ENCODE data around the gene SLC29A3. TPM values are rescaled to one million over a fixed set of nuclear protein-coding genes. Genes with fewer than 3 reads are reported as not detected.

Gene SLC29A3
- total RNA-seq, 1 donor, result 10.8 TPM

- DNase-seq (ENCODE audit: low read depth in 2 of 3, low spot score in 2 of 3), result no peak
These were observed 46.3 kb downstream of the SLC29A3 start for GRCh38 chr10:71365366-71365765.

GRCh38 chr10:71366690-71367089, 47.6 kb downstream of the SLC29A3 start:
- no peak for DNase-seq (ENCODE audit: low read depth in 2 of 3, low spot score in 2 of 3)

- no peak for DNase-seq (ENCODE audit: low read depth in 2 of 3, low spot score in 2 of 3)
These were observed 48.2 kb downstream of the SLC29A3 start for GRCh38 chr10:71367271-71367670.

- DNase-seq (ENCODE audit: low read depth in 2 of 3, low spot score in 2 of 3), result no peak
These were observed 49.1 kb downstream of the SLC29A3 start for GRCh38 chr10:71368176-71368575.

GRCh38 chr10:71368643-71369042, 49.6 kb downstream of the SLC29A3 start:
- no peak for DNase-seq (ENCODE audit: low read depth in 2 of 3, low spot score in 2 of 3)

- no peak for DNase-seq (ENCODE audit: low read depth in 2 of 3, low spot score in 2 of 3)
These were observed 50.5 kb downstream of the SLC29A3 start for GRCh38 chr10:71369602-71370001.

GRCh38 chr10:71370031-71370430, 51.0 kb downstream of the SLC29A3 start:
- DNase-seq (ENCODE audit: low read depth in 2 of 3, low spot score in 2 of 3), result no peak

- peak in 1 of 3 donors; percentile 60 for DNase-seq (ENCODE audit: low read depth in 2 of 3, low spot score in 2 of 3)
These were observed 52.7 kb downstream of the SLC29A3 start for GRCh38 chr10:71371750-71372166.

- no peak for DNase-seq (ENCODE audit: low read depth in 2 of 3, low spot score in 2 of 3)
These were observed 53.9 kb downstream of the SLC29A3 start for GRCh38 chr10:71372882-71373495.

- no peak for DNase-seq (ENCODE audit: low read depth in 2 of 3, low spot score in 2 of 3)
These were observed 55.6 kb downstream of the SLC29A3 start for GRCh38 chr10:71374481-71375233.

- no peak for DNase-seq (ENCODE audit: low read depth in 2 of 3, low spot score in 2 of 3)
These were observed 56.9 kb downstream of the SLC29A3 start for GRCh38 chr10:71375952-71376351.

- DNase-seq (ENCODE audit: low read depth in 2 of 3, low spot score in 2 of 3), result peak in 1 of 3 donors; percentile 53
These were observed 59.5 kb downstream of the SLC29A3 start for GRCh38 chr10:71378336-71379117.

GRCh38 chr10:71379118-71379766, 60.2 kb downstream of the SLC29A3 start:
- no peak for DNase-seq (ENCODE audit: low read depth in 2 of 3, low spot score in 2 of 3)

GRCh38 chr10:71380841-71381240, 61.8 kb downstream of the SLC29A3 start:
- no peak for DNase-seq (ENCODE audit: low read depth in 2 of 3, low spot score in 2 of 3)

- DNase-seq (ENCODE audit: low read depth in 2 of 3, low spot score in 2 of 3), result no peak
These were observed 62.6 kb downstream of the SLC29A3 start for GRCh38 chr10:71381611-71382010.

GRCh38 chr10:71382028-71382427, 63.0 kb downstream of the SLC29A3 start:
- DNase-seq (ENCODE audit: low read depth in 2 of 3, low spot score in 2 of 3), result no peak

- DNase-seq (ENCODE audit: low read depth in 2 of 3, low spot score in 2 of 3), result no peak
These were observed 63.7 kb downstream of the SLC29A3 start for GRCh38 chr10:71382757-71383156.

GRCh38 chr10:71383972-71384687, 65.1 kb downstream of the SLC29A3 start:
- peak; percentile 52 to 69 (median 68) for DNase-seq (ENCODE audit: low read depth in 2 of 3, low spot score in 2 of 3)

- no peak for DNase-seq (ENCODE audit: low read depth in 2 of 3, low spot score in 2 of 3)
These were observed 69.1 kb downstream of the SLC29A3 start for GRCh38 chr10:71388171-71388570.

GRCh38 chr10:71388583-71389310, 69.7 kb downstream of the SLC29A3 start:
- DNase-seq (ENCODE audit: low read depth in 2 of 3, low spot score in 2 of 3), result no peak
